Loucy (cell line): ENCODE data around the gene CKS1B.

Experiments used
- CTCF ChIP-seq: fragments of 200-600 bp; sonication (generic); conservative IDR thresholded peaks from 2 replicates; pipeline ENCODE4 v1.5.1; 2014; ENCODE audit warnings: mild to moderate bottlenecking, antibody characterized with exemption, low read length
- EZH2phosphoT487 ChIP-seq: fragments of 200-600 bp; IDR thresholded peaks from 2 replicates; pipeline ENCODE4 v1.6.1; 2018; ENCODE audit warnings: antibody characterized with exemption, mild to moderate bottlenecking, moderate library complexity, borderline replicate concordance

- TF ChIP-seq CTCF (no peak), EZH2phosphoT487 (no peak)
Observed at GRCh38 chr1:154989195-154989860, 14.8 kb downstream of the CKS1B start.
